Neuron (in vitro differentiated cells): ENCODE data around the gene SELENOH.
A peak's percentile ranks its signal among the peaks of the same experiment; 100 is the strongest.
"Not testable (repeated sequence)": the region's sequence is repeated elsewhere in the genome, so short reads cannot be mapped to it uniquely, and the experiment has no call there.

Experiments used
- H2AFZ ChIP-seq: one replicate; pipeline ENCODE4 v1.6.1; 2013; ENCODE audit warnings: low read depth, mild to moderate bottlenecking, inconsistent platforms, low read length, moderate library complexity
- H3K27me3 ChIP-seq: one replicate; pipeline ENCODE4 v1.6.1; 2013; ENCODE audit warnings: low read length; ENCODE audit not compliant: insufficient read depth
- H3K36me3 ChIP-seq: one replicate; pipeline ENCODE4 v1.6.1; 2013; ENCODE audit warnings: low read length; ENCODE audit not compliant: insufficient read depth
- H3K4me1 ChIP-seq: one replicate; pipeline ENCODE4 v1.6.1; 2013; ENCODE audit warnings: low read length; ENCODE audit not compliant: insufficient read depth
- H3K4me3 ChIP-seq: 2 replicates; pipeline ENCODE4 v1.5.1; 2013; ENCODE audit warnings: mild to moderate bottlenecking, low read length, moderate library complexity
- H3K9me3 ChIP-seq: one replicate; pipeline ENCODE4 v1.6.1; 2013; ENCODE audit warnings: low read length

The SELENOH gene, protein sequence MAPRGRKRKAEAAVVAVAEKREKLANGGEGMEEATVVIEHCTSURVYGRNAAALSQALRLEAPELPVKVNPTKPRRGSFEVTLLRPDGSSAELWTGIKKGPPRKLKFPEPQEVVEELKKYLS

GRCh38 chr11:57741132-57742086 lies at the start of gene SELENOH:
Gene SELENOH, plus strand, starts transcription at chr11:57741491. Its CDS starts 105 bp downstream, at chr11:57741596.
- Histone ChIP-seq H3K9me3 (no peaks in the 10 kb centered on the region), H2AFZ (peak within 1 kb of the TSS; percentile 29), H3K27me3 (no peaks in the 10 kb centered on the region), H3K4me3 (peak within 1 kb of the TSS; percentile 87), H3K4me1 (peaks cover 13% of the 10 kb centered on the region), H3K36me3 (peaks cover 54% of the 10 kb centered on the region)

GRCh38 chr11:57698843-57699365 lies 42.4 kb upstream of the SELENOH start:
- H3K27me3 ChIP-seq, result no peaks in the 10 kb centered on the region
- peaks cover 83% of the 10 kb centered on the region for H3K36me3 ChIP-seq
- no peaks in the 10 kb centered on the region for H3K9me3 ChIP-seq
- no peak overlapping the region for H2AFZ ChIP-seq
- no peaks in the 10 kb centered on the region for H3K4me1 ChIP-seq
- H3K4me3 ChIP-seq, result no peak overlapping the region

- H2AFZ ChIP-seq, result no peak overlapping the region
- no peak overlapping the region for H3K4me3 ChIP-seq
- H3K36me3 ChIP-seq, result peaks cover 84% of the 10 kb centered on the region
- no peaks in the 10 kb centered on the region for H3K9me3 ChIP-seq
- no peaks in the 10 kb centered on the region for H3K27me3 ChIP-seq
- no peaks in the 10 kb centered on the region for H3K4me1 ChIP-seq
Measured at GRCh38 chr11:57699813-57700212, 41.5 kb upstream of the SELENOH start.

DNA sequence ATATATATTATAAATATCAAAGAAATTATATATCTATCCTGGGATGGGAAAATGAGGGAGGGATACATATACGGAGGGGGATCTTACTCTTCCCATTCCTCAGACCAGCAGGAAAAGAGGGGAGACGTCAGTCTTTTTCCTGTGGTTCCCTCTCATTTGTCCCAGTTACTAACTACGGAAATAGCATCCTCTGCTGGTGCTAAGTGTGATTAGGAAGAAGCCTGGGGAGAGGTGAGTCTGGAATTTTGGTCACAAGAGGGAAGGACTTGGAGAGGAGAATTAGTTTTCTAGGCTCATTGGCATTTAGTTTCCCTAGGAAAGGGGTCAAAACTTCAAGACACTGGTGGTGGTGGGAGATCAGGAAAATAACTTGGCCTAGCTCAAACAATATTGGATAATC lies 40.9 kb upstream of the SELENOH start:
- Histone ChIP-seq H3K36me3 (peaks cover 81% of the 10 kb centered on the region), H3K27me3 (no peaks in the 10 kb centered on the region), H3K9me3 (no peaks in the 10 kb centered on the region)

DNA sequence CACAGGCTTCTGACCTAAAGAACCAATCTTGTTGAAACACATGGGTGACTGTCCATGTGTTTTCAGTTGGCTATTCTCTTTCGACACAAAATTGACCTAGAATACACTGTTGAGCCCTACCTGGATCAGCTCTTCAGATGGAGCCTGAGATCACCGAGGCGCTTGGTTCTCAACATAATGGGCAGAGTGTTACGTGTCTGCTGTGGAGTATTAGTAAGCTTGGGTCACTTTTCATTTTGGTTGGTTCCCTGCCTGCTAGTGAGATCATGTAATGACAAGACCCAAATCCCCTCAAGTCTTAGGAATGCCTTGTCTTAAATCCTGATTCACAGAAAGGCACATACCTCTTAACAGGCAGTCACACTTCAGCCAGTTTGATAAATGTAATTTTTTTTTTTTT lies 38.0 kb upstream of the SELENOH start:
- no peak overlapping the region for H2AFZ ChIP-seq
- H3K4me3 ChIP-seq, result no peak overlapping the region
- no peaks in the 10 kb centered on the region for H3K9me3 ChIP-seq
- no peaks in the 10 kb centered on the region for H3K4me1 ChIP-seq
- H3K27me3 ChIP-seq, result no peaks in the 10 kb centered on the region
- peaks cover 72% of the 10 kb centered on the region for H3K36me3 ChIP-seq

More for the DNA sequence above, 40.9 kb upstream of the SELENOH start:
- no peak overlapping the region for H3K4me3 ChIP-seq
- H3K4me1 ChIP-seq, result no peaks in the 10 kb centered on the region
- H2AFZ ChIP-seq, result no peak overlapping the region

DNA sequence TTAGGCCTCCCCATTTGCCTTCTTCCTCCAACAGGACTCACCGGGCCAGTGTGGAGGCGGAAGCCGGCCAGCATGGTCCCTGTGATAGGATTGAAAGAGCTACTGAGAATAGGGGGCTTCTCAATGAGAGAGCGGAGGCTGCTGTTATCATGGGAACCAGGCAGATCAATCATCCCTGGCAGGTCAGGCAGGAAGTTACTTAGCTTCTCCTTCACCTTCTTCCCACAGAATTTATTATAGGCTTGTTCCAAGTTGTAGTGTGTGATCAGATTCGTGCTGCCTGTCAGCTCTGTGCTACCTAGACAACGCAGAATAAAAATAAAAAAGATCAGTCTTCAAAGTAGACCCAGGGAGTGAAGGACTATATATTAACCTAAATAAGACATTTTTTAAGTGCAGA lies 36.4 kb upstream of the SELENOH start:
- H3K4me1 ChIP-seq, result no peaks in the 10 kb centered on the region
- no peaks in the 10 kb centered on the region for H3K9me3 ChIP-seq
- H3K36me3 ChIP-seq, result peaks cover 56% of the 10 kb centered on the region
- no peak overlapping the region for H2AFZ ChIP-seq
- H3K4me3 ChIP-seq, result no peak overlapping the region
- no peaks in the 10 kb centered on the region for H3K27me3 ChIP-seq

DNA sequence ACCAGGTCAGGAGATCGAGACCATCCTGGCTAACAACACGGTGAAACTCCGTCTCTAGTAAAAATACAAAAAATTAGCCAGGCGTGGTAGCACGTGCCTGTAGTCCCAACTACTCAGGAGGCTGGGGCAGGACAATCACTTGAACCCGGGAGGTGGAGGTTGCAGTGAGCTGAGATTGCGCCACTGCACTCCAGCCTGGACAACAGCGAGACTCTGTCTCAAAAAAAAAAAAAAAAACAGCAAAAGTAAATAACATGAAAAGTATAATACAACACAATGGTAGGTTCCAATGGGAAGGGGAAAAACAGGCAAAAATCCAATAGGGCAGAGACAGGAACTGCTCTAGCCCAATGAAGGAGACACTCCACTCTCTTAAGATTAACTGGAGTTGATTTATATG lies 35.9 kb upstream of the SELENOH start:
- not testable (repeated sequence) for H3K27me3 ChIP-seq, H2AFZ ChIP-seq, H3K9me3 ChIP-seq, H3K4me3 ChIP-seq, H3K4me1 ChIP-seq
- H3K36me3 ChIP-seq, result peaks cover 52% of the 10 kb centered on the region

GRCh38 chr11:57709802-57710367 lies 31.4 kb upstream of the SELENOH start:
- peaks cover 23% of the 10 kb centered on the region for H3K4me1 ChIP-seq
- H2AFZ ChIP-seq, result no peak overlapping the region
- H3K4me3 ChIP-seq, result no peak overlapping the region
- H3K9me3 ChIP-seq, result no peaks in the 10 kb centered on the region
- peaks cover 20% of the 10 kb centered on the region for H3K36me3 ChIP-seq
- H3K27me3 ChIP-seq, result no peaks in the 10 kb centered on the region

DNA sequence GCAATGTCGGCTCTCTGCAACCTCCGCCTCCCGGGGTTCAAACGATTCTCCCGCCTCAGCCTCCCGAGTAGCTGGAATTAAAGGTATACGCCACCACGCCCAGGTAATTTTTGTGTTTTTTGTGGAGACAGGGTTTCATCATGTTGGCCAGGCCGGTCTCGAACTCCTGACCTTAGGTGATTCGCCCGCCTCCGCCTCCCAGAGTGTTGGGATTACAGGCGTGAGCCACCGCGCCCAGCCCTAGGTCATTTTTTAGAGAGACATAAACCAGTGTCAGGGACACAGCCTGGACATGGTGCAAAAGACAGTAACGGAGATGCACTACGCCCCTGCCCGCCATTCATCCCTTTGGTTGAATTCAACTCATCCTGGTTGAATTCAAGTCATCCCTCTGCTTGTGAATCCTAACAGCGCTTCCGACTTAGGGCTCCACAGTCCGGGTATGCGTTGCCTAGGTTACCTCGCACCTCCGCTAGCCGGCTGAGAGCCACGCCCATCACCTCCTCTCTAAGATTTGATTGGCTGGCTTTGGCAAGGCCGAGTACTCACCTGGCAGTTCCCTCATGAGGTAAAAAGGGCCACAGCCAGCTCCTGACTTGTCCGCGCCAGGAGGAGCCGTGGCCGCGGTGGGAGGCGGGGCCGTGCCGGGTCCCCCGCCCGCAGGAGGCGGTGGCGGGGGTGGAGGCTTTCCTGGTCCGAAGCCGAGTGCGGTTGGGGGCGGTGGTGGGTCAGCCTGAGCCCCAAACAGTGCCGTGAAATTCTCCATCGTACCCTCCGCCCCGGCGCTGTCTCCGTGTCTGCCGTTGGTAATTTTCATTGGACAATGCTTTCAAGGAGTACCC lies 29.7 kb upstream of the SELENOH start, which contains the start of gene MED19:
MED19 (minus strand) TSS at position 802 of the 842 bp plus-strand sequence; CDS start at position 766, 36 bp downstream.
- Histone ChIP-seq H3K36me3 (peaks cover 15% of the 10 kb centered on the region), H3K4me3 (peak within 1 kb of the TSS; percentile 67), H3K9me3 (no peaks in the 10 kb centered on the region), H2AFZ (peak within 1 kb of the TSS; percentile 27), H3K4me1 (peaks cover 23% of the 10 kb centered on the region), H3K27me3 (no peaks in the 10 kb centered on the region)

DNA sequence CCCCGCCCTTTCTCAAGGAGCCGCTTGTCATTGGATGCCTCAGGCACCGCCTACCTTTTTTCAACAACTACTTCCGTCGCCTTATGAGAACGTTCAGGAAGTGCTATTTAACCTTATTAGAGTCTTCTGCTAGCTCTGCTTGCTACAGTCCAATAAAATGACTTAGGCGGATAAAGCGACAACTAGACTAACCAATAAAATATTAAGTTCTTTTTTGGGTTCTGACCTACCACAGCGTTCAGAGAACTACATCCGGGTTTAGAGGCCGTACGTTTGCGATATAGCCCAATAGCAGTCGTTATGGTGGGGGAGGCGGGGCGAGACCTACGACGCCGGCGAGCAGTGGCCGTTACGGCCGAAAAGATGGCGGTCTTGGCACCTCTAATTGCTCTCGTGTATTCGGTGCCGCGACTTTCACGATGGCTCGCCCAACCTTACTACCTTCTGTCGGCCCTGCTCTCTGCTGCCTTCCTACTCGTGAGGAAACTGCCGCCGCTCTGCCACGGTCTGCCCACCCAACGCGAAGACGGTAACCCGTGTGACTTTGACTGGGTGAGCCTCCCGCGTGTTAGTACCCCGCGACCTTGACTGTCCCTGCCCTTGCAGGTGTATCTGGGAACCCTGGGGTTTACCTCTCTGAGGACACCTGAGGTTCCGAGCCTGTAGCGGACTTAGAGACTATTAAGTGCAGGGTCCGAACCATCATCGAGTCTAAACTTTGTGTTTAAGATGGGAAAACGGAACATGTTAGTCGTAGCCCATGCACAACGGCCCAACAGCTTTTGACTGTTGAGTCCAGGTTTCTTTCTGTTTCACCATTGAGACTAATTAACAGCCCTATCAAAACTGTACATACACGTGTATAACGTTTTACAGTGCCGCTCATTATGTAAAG lies 28.8 kb upstream of the SELENOH start, which contains the start of gene TMX2:
TMX2 (plus strand) TSS at position 338 of the 895 bp plus-strand sequence; CDS start at position 364, 26 bp downstream.
- no peaks in the 10 kb centered on the region for H3K27me3 ChIP-seq
- H3K36me3 ChIP-seq, result peaks cover 10% of the 10 kb centered on the region
- peaks cover 23% of the 10 kb centered on the region for H3K4me1 ChIP-seq
- no peaks in the 10 kb centered on the region for H3K9me3 ChIP-seq
- H2AFZ ChIP-seq, result peak within 1 kb of the TSS; percentile 27
- H3K4me3 ChIP-seq, result peak within 1 kb of the TSS; percentile 67

- Histone ChIP-seq H3K36me3 (peaks cover 12% of the 10 kb centered on the region), H3K9me3 (peaks cover 4% of the 10 kb centered on the region), H3K4me1 (peaks cover 23% of the 10 kb centered on the region), H2AFZ (no peak overlapping the region), H3K27me3 (no peaks in the 10 kb centered on the region), H3K4me3 (peak overlapping the region; percentile 67)
Measured at GRCh38 chr11:57713835-57714234, 27.5 kb upstream of the SELENOH start.
